Umbilical cord (tissue), 2 donors: Measurements from ENCODE around the gene DCDC1. TPM values are rescaled to one million over a fixed set of nuclear protein-coding genes. Genes with fewer than 3 reads are reported as not detected.
"Not testable (repeated sequence)": the region's sequence is repeated elsewhere in the genome, so short reads cannot be mapped to it uniquely, and the experiment has no call there.

Source experiments
- DNase-seq: peaks from one replicate; pipeline ENCODE4 v3.0.0-alpha.2; 2015; ENCODE audit warnings: low spot score
- total RNA-seq: library from RNA; depleted of rRNA; stranded (reverse); fragments of >200 nt; gene quantifications from one replicate; pipeline ENCODE4 v1.2.3, GENCODE V29; 2014; ENCODE audit warnings: low replicate concordance; ENCODE audit not compliant: insufficient read depth

Gene DCDC1
- total RNA-seq, 1 donor from 2014 or later: 15.4 TPM

- no peak for DNase-seq
These were observed 378.8 kb downstream of the DCDC1 start for GRCh38 chr11:30990625-30991296.

DNA sequence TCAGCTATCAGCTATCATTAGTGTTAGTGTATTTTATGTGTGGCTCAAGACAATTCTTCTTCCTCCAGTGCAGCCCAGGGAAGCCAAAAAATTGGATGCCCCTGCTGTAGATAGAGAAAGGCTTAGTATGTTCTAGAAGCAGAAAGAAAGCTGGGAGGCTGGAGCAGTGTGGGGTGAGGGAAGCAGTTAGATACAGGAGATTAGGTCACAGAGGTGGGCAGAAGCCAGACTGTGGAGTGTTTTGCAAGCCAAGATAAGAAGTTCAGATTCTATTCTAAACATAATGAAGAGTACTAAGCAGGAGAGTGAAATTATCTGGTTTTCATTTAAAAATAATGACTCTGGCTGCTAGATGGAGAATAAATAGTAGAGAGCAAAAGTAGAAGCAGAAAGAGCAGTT lies 381.7 kb downstream of the DCDC1 start:
- DNase-seq: no peak

DNA sequence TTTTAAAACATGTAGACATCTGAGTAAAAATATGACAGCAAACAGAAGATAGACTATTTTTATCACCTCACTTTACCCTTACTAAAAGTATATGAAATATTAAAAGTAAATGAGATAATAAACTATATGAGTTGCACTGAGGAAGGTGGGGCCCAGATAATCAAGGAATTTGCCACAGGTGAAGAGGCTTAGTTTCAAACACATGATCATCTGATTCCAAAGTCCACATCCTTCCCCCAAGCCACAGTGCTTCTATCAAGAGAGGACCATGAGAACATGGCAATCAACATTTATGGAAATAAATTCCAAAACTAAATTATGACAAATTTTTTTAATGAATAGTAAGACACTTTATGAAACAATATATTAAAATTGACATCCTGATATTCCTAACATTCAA lies 384.0 kb downstream of the DCDC1 start:
- no peak for DNase-seq

DNA sequence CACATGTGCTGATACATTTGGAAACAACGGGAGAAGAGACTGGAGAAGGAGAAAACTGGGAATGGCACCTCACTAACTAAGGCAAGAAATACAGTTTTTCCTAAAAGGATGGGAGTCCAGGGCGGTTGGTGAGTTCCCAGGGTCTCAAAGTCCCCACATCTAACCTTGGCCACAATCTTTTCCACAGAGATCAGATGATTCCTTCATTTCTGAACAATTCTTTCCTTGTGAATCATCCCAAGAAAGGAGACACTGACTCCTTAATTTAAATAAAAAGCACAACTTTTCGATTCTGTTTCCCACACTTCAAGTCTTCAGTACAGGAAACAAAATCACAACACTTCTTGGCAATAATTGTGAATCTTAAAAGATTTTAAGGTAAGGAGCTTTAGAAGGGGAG lies 384.7 kb downstream of the DCDC1 start:
- DNase-seq: no peak

DNA sequence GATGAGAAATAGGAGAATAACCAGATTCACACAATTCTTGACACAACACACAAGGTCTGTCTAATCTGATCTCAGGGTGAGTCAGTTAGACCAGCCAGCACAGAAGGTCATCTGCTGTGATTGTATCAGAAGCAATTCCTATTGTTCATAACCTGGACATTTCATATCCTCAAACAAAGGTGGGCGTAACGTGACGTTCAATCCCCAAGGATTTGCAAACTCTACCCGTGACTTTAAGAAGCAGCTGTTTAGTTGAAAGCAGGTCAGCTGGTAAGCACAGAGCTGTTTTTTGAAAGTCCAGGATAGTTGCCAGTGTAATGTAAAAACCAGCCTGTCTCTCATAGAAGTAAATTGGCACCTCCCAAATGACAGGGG lies 385.1 kb downstream of the DCDC1 start:
- no peak for DNase-seq

DNA sequence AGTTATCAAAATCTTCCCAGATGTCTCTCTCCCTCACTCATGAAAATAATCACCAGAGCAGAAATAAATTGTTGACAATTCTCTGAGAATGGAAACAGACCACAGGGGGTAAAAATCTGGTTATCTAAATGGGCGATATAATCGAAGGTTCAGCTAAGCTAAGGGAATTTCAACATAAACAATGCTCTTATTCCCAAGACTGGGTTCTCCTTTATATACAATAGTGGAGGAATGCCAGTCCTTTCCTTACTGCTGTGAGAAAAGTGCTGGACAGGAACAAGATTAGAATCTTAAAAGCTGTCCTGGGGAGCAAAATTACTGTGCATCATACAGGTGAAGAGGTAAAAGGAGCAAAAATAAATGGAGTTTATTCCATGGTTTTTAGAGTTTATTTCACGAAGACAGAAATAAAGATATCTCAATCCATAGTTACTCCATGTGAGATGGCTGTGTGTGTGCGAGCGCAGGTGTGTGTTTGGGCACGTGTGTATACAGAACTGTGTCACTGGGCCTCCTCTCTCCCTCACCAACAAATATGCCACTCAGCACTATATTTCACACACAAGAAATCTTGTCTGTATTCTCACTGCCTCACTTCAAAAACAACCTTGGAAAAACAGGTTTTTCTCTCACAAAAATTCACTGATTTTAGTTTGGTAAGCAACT lies 385.6 kb downstream of the DCDC1 start:
- DNase-seq: peak; percentile 28

DNA sequence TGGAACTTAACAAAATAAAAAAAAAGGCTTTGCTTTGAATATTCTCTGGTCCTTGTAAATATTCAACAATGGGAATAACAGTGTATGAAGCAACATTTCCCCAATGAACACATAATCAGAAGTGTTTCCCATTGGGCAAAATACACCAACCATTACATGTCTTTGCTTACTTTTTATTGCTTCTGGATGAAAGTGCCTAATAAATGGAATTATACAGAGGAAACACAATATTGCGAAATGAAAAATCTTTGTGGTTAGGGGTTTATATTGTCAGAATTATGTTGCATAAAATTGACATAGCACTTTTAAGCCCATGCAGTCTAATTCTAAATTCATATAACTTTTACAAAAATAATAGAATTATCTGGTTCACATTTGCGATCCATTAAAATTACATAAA lies 386.4 kb downstream of the DCDC1 start:
- DNase-seq: no peak

DNA sequence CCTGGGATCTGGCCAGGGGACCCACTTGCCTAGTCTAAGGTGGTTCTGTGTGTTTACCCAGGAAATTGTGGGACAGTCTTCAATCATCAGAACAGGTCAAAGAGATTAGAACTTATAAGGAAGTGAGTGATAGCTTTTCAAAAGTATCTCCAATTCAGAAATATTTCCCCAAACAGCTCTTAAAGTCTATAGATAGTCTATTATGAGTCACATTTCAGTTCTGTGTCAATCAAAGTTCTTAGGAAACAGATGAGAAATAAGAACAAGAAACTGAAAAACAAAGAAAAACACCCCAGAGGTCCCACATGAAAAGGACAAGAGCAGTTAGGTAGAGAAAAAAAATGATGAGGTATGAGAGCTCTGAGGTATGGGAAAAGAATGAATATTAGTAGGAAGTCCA lies 402.0 kb downstream of the DCDC1 start:
- DNase-seq: no peak

DNA sequence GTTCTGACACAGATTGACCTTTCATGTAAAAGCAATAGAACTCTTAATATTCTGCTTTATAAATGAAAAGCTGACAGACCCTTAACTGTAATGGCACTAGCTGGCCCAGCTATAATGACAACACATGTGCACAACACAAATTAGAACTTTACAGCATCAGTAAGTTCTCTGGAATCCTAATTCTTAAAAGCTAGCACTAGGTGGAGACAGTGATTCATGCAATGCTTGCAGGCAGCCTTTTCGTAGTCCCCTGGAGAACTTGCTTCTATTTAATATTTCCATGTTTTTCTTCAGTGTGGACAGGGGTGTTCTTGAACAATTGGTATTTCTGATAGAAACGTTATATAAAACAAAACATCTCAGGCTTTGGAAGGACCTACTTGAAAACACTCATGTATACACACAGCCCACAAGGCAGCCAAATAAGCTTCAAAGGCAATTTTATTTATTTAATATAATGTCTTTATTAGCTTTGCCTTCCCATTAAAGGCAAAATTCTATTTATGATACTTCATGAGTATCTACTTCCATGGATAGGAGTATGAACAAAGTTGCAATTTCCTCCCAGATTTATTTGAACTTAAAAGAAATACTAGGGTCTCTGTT lies 409.0 kb downstream of the DCDC1 start:
- DNase-seq: peak; percentile 61

GRCh38 chr11:30956751-30957150 lies 412.8 kb downstream of the DCDC1 start:
- no peak for DNase-seq

DNA sequence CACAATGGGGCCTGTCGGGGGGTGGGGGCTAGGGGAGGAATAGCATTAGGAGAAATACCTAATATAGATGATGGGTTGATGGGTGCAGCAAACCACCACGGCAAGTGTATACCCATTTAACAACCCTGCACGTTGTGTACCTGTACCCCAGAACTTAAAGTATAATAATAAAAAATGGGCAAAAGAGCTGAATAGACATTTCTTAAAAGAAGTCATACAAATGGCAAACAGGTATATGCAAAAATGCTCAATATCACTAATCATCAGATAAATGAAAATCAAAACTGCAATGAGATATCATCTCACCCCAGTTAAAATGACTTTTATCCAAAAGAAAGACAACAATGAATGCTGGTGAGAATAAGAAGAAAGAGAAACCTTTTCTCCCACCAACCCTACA lies 419.7 kb downstream of the DCDC1 start:
- DNase-seq: no peak

DNA sequence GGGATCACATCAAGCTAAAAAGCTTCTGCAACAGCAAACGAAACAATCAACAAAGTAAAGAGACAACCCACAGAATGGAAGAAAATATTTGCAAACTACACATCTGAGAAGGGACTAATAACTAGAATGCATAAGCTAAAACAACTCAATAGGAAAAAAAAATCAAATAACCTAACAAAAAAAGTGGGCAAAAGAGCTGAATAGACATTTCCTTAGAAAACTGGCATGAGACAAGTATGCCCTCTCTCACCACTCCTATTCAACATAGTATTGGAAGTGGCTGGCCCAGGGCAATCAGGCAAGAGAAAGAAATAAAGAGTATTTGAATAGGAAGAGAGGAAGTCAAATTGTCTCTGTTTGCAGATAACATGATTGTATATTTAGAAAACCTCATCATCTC lies 421.8 kb downstream of the DCDC1 start:
- not testable (repeated sequence) for DNase-seq

DNA sequence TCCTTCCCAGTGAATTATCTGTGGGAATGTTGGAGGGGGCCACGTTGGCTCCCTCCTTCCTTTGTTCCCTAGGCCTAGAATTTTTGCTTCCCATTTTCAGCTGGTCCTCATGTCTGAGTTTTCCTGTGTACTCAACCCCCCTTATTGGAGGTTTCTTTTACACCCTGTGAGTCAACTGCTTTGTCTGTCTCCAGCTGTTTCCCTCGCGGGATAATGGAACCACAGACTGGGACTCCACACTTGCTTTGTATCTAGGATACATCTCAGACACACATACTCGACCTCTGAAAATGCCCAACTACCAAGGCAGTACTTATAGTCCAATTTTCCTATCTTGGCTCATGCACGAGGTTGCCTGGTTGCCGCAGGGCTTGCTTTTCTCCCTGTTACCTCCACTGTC lies 430.7 kb downstream of the DCDC1 start:
- no peak for DNase-seq

GRCh38 chr11:30938171-30938570 lies 431.4 kb downstream of the DCDC1 start:
- no peak for DNase-seq

- peak; percentile 67 for DNase-seq
These were observed 433.0 kb downstream of the DCDC1 start for GRCh38 chr11:30936491-30936890.

DNA sequence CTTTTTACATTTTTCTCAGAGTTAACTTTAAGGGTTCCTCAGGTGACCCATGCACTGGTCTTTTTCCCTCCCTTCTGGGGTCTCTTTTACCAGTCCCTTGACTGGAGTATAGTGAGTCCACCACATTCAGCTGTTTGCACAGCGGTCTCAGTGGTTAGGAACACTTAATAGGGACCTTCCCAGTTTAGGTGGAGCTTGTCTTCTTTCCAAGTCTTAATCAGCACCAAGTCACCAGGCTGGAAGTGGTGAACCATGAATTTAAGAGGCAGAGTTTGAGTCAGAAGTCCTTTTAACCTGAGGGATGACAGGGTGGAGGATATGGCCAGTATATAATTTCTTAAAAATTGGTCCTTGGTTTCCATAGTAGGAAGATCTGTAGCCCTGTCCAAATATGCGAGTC lies 433.7 kb downstream of the DCDC1 start:
- no peak for DNase-seq

DNA sequence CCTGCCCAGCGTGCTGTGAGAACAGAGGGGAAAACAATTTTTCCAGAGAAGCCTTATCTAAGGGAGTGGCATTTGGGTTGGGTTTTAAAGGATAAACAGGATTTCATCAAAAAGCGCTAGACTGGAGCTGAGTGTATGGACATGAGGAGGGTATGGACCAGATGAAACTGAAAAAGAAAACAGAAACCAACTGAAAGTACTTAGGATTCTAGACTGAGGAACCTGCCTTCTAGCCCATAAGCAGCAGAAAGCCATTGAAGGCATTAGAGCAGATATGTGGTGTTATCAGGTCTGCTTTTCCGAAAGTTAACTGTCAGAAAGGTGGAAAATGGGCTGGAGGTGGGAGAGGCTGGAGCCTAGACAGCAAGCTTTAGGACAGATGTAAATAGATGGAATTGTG lies 443.4 kb downstream of the DCDC1 start:
- no peak for DNase-seq

GRCh38 chr11:30921811-30922210 lies 447.7 kb downstream of the DCDC1 start:
- no peak for DNase-seq

GRCh38 chr11:30919389-30920152 lies 450.0 kb downstream of the DCDC1 start:
- peak; percentile 34 for DNase-seq

GRCh38 chr11:30917859-30918478 lies 451.6 kb downstream of the DCDC1 start:
- peak; percentile 81 for DNase-seq

GRCh38 chr11:30917266-30917665 lies 452.3 kb downstream of the DCDC1 start:
- no peak for DNase-seq

GRCh38 chr11:30916764-30917163 lies 452.8 kb downstream of the DCDC1 start:
- no peak for DNase-seq
